ENCODE measurements around the gene ABCB9. TPM values are rescaled to one million over a fixed set of nuclear protein-coding genes. Genes with fewer than 3 reads are reported as not detected.

Gene ABCB9
- total RNA-seq, 1 experiment from 2014 or later, result 4.6 TPM

GRCh38 chr12:123010110-123010509, 43.8 kb upstream of the ABCB9 start:
- Histone ChIP-seq H2BK15ac (ENCODE audit: low read depth, low read length) (no peak overlapping the region), H3K4ac (ENCODE audit: low read depth, low read length) (no peak overlapping the region), H2BK120ac (ENCODE audit: low read depth, low read length, poor library complexity, severe bottlenecking) (no peak overlapping the region), H3K9me3 (ENCODE audit: control insufficient read depth, low read depth, low read length) (no peaks in the 10 kb centered on the region), H3T11ph (ENCODE audit: low read length) (no peak overlapping the region), H3K14ac (ENCODE audit: insufficient read depth, low read length) (no peak overlapping the region), H2BK5ac (ENCODE audit: insufficient read length, low read length) (no peak overlapping the region), H2BK12ac (ENCODE audit: insufficient read length, low read depth, low read length) (no peak overlapping the region), H3K4me2 (ENCODE audit: insufficient read depth, insufficient read length, low read length) (no peak overlapping the region), H2BK20ac (ENCODE audit: low read depth, low read length, poor library complexity, severe bottlenecking) (no peak overlapping the region), H3K23me2 (ENCODE audit: insufficient read length, low read depth, low read length, poor library complexity, severe bottlenecking) (no peaks in the 10 kb centered on the region), H3K79me2 (ENCODE audit: insufficient read depth, low read length) (no peaks in the 10 kb centered on the region), H4K8ac (replicated peaks; ENCODE audit: insufficient read length, low read depth, low read length) (no peak overlapping the region), H3K56ac (ENCODE audit: insufficient read length, low read depth, low read length) (no peak overlapping the region), H3K9ac (ENCODE audit: extremely low read depth, insufficient read length, low read length) (no peak overlapping the region), H4K5ac (ENCODE audit: insufficient read length, low read depth, low read length) (no peak overlapping the region), H3K23ac (ENCODE audit: insufficient read length, low read depth, low read length) (no peak overlapping the region), H2AK5ac (ENCODE audit: insufficient read length, low read length) (no peak overlapping the region), H3K18ac (ENCODE audit: insufficient read length, low read depth, low read length) (no peak overlapping the region), H4K91ac (ENCODE audit: insufficient read length, low read depth, low read length) (no peak overlapping the region), H3K4me1 (ENCODE audit: insufficient read depth, low read length) (no peaks in the 10 kb centered on the region), H3K79me1 (ENCODE audit: insufficient read depth, low read depth, low read length, poor library complexity, severe bottlenecking) (no peaks in the 10 kb centered on the region), H4K20me1 (ENCODE audit: control insufficient read depth, insufficient read depth, insufficient read length) (no peaks in the 10 kb centered on the region), H3K27me3 (ENCODE audit: insufficient read depth, low read length) (no peaks in the 10 kb centered on the region), H3K27ac (ENCODE audit: insufficient read length, low read depth, low read length) (no peak overlapping the region), H2AFZ (ENCODE audit: low read length) (no peak overlapping the region)
- Mint-ChIP-seq H3K9me3 (no peaks in the 10 kb centered on the region), H3K27ac (no peak overlapping the region; a peak in 1 of 7 replicates), H3K36me3 (ENCODE audit: insufficient read depth in 1 of 3, low read depth in 3 of 3) (no peaks in the 10 kb centered on the region; a peak in 1 of 7 replicates), H3K4me1 (0 out of 4 replicates have a peak, but pooled peaks cover 0 to 3% of the 10 kb centered on the region in 2 experiments), H3K4me3 (no peak overlapping the region), H3K27me3 (ENCODE audit: low read depth) (peaks cover 2% of the 10 kb centered on the region)
- no CpG with 5 or more reads among the region's 1 CpG for WGBS (ENCODE audit: extremely low coverage, insufficient read length, low lambda C conversion rate)
- TF ChIP-seq CTCF (conservative IDR thresholded peaks at IDR 0.05), result no peak
- DNase-seq, result no peak
